B cell (primary cell): ENCODE data around the gene GADD45B. TPM values are rescaled to one million over a fixed set of nuclear protein-coding genes. Genes with fewer than 3 reads are reported as not detected.

Experiments
- ATAC-seq: fragments of 200-7000 bp; cut with Tn5 transposase; one replicate; pipeline ENCODE4 v1.10.0; 2021; ENCODE audit warnings: low read depth, mild to moderate bottlenecking, moderate number of reproducible peaks, moderate library complexity
- CTCF ChIA-PET: fragments of 350-600 bp; sonication (Branson Sonifier 250); formaldehyde crosslinking; loops from one replicate; lab custom pipeline; 2021; ENCODE audit warnings: antibody characterized with exemption, inconsistent platforms; lab: Charles Lee
- POLR2A ChIA-PET: fragments of 350-600 bp; sonication (Branson Sonifier 250); formaldehyde crosslinking; loops from one replicate; lab custom pipeline; 2021; ENCODE audit warnings: antibody characterized with exemption; lab: Charles Lee
- DNase-seq: peaks from one replicate; pipeline ENCODE4 v3.0.0; 2013
- H2AFZ ChIP-seq: 2 replicates; pipeline ENCODE4 v1.6.1; 2012; ENCODE audit warnings: mild to moderate bottlenecking, low read depth, low read length; ENCODE audit not compliant: insufficient read depth, poor library complexity, severe bottlenecking
- H3K27ac ChIP-seq, 2 donors: 1 replicate in 1 of 2; 2 replicates in 1 of 2; pipeline ENCODE4 v1.5.1; 2012 to 2013; ENCODE audit warnings: low read length in 2 of 2, mild to moderate bottlenecking in 2 of 2, moderate library complexity in 1 of 2
- H3K27me3 ChIP-seq, 4 experiments: fragments of 200-600 bp in 1 of 4; sonication (generic) in 1 of 4; replicated peaks in 1 of 4; 1 replicate in 2 of 4; 2 replicates in 2 of 4; pipeline versions ENCODE4 v1.6.1 to v1.7.0; 2013 to 2016; ENCODE audit warnings: low read length in 3 of 4, mild to moderate bottlenecking in 2 of 4, mixed read lengths in 1 of 4, moderate library complexity in 1 of 4; ENCODE audit not compliant: insufficient read depth in 4 of 4, control insufficient read depth in 3 of 4; ENCODE audit errors: control extremely low read depth in 1 of 4
- H3K36me3 ChIP-seq, 2 experiments: replicated peaks in 1 of 2; 1 replicate in 1 of 2; 2 replicates in 1 of 2; pipeline versions ENCODE4 v1.6.1 to v1.7.1; 2013; ENCODE audit warnings: low read length in 1 of 2; ENCODE audit not compliant: insufficient read depth in 2 of 2, control insufficient read depth in 1 of 2; ENCODE audit errors: control extremely low read depth in 1 of 2, extremely low read depth in 1 of 2
- H3K4me1 ChIP-seq, 2 donors: fragments of 200-600 bp in 1 of 2; sonication (generic) in 1 of 2; 1 replicate in 1 of 2; 2 replicates in 1 of 2; pipeline versions ENCODE4 v1.5.1 to v1.6.1; 2013 to 2017; ENCODE audit warnings: low read length in 2 of 2; ENCODE audit not compliant: control insufficient read depth in 2 of 2, insufficient read depth in 2 of 2
- H3K4me2 ChIP-seq: replicated peaks from 2 replicates; pipeline ENCODE3; 2012; ENCODE audit warnings: mild to moderate bottlenecking, low read depth, low read length; ENCODE audit not compliant: poor library complexity, severe bottlenecking
- H3K4me3 ChIP-seq, 5 experiments: fragments of 200-600 bp in 1 of 5; sonication (generic) in 1 of 5; 1 replicate in 3 of 5; 2 replicates in 2 of 5; pipeline versions ENCODE4 v1.5.1 to v1.7.0; 2011 to 2016; ENCODE audit warnings: low read length in 4 of 5, mild to moderate bottlenecking in 4 of 5, low read depth in 2 of 5, control low read depth in 1 of 5, moderate library complexity in 1 of 5; ENCODE audit not compliant: insufficient read depth in 1 of 5; ENCODE audit errors: control extremely low read depth in 1 of 5, extremely low read depth in 1 of 5
- H3K79me2 ChIP-seq: fragments of 200-600 bp; sonication (generic); one replicate; pipeline ENCODE4 v1.6.0; 2016; ENCODE audit warnings: low read length; ENCODE audit not compliant: control insufficient read depth, insufficient read depth
- H3K9ac ChIP-seq: fragments of 200-600 bp; sonication (generic); 2 replicates; pipeline ENCODE4 v1.6.1; 2017; ENCODE audit warnings: mild to moderate bottlenecking, low read length, moderate library complexity
- H3K9me3 ChIP-seq, 3 donors: one replicate each; pipeline versions ENCODE4 v1.6.1 to v1.7.1; 2013; ENCODE audit warnings: low read length in 2 of 3; ENCODE audit not compliant: control insufficient read depth in 2 of 3, insufficient read depth in 1 of 3; ENCODE audit errors: control extremely low read depth in 1 of 3
- H4K20me1 ChIP-seq: 2 replicates; pipeline ENCODE4 v1.6.0; 2012; ENCODE audit warnings: mild to moderate bottlenecking, low read length; ENCODE audit not compliant: insufficient read depth, control insufficient read depth, poor library complexity, severe bottlenecking
- H3K27ac Mint-ChIP-seq: one replicate; pipeline ENCODE4 v1.8.0; 2021; ENCODE audit warnings: mixed read lengths
- H3K27me3 Mint-ChIP-seq: one replicate; pipeline ENCODE4 v1.8.0; 2021; ENCODE audit warnings: mixed read lengths
- H3K4me1 Mint-ChIP-seq: one replicate; pipeline ENCODE4 v1.8.0; 2021; ENCODE audit warnings: mixed read lengths
- H3K4me3 Mint-ChIP-seq: one replicate; pipeline ENCODE4 v1.8.0; 2021; ENCODE audit warnings: mixed read lengths
- H3K9me3 Mint-ChIP-seq: one replicate; pipeline ENCODE4 v1.8.0; 2022; ENCODE audit warnings: mixed read lengths; ENCODE audit not compliant: insufficient read depth
- CTCF ChIP-seq: fragments of 200-600 bp; IDR thresholded peaks from one replicate; pipeline ENCODE4 v1.8.0; 2022; ENCODE audit warnings: antibody characterized with exemption, mild to moderate bottlenecking
- EZH2 ChIP-seq: IDR thresholded peaks from 2 replicates; pipeline ENCODE4 v1.6.1; 2012; ENCODE audit warnings: borderline replicate concordance, low read depth, mild to moderate bottlenecking, moderate library complexity, low read length; ENCODE audit not compliant: insufficient read depth, poor library complexity, severe bottlenecking
- WGBS: methylation state at CpG from one replicate; pipeline ENCODE4 v1.1.5; 2013; ENCODE audit warnings: missing lambda C conversion rate; ENCODE audit not compliant: insufficient coverage; 5-methylcytosine and 5-hydroxymethylcytosine counted together
- intact Hi-C: fragments of 100-400 bp; cut with micrococcal nuclease; formaldehyde crosslinking; loops from one replicate; pipeline ENCODE4 v1.10.0; 2022
- polyA plus RNA-seq: library from polyadenylated mRNA; depleted of rRNA; stranded (reverse); fragments of >200 nt; gene quantifications from 2 replicates; pipeline ENCODE4 v1.2.3, GENCODE V29; 2012
- total RNA-seq, 2 donors: library from RNA; stranded (reverse); fragments of 120-200 nt in 1 of 2; gene quantifications; 1 replicate in 1 of 2; 2 replicates in 1 of 2; pipeline versions ENCODE4 v1.2.3 to v1.2.4, GENCODE V29; 2013 to 2022

GADD45B gene
- total and polyA plus RNA-seq, 2 donors (not counting 1 experiment from before 2014, with no cell fraction given) = 166 to 215 TPM

- H3K27ac Mint-ChIP-seq = no peak overlapping the region
- no peak overlapping the region for H3K4me2 ChIP-seq
- no peak for ATAC-seq
These were observed 46.9 kb upstream of the GADD45B start for GRCh38 chr19:2428756-2429711.

More at GRCh38 chr19:2428756-2429711, 46.9 kb upstream of the GADD45B start:
- WGBS = 93% methylated on average over 29 of the region's 37 CpGs
- Histone ChIP-seq H3K9ac (no peak overlapping the region), H3K9me3 (no peaks in the 10 kb centered on the region), H2AFZ (no peak overlapping the region), H3K27me3 (no peaks in the 10 kb centered on the region), H4K20me1 (peaks cover 21% of the 10 kb centered on the region), H3K4me1 (peaks cover 15 to 21% of the 10 kb centered on the region in 2 donors), H3K4me3 (no peak overlapping the region), H3K27ac (no peak overlapping the region), H3K79me2 (peaks cover 25% of the 10 kb centered on the region), H3K36me3 (peaks cover 0 to 12% of the 10 kb centered on the region in 2 experiments)
- H3K4me3 Mint-ChIP-seq = no peak overlapping the region
- H3K27me3 Mint-ChIP-seq = no peaks in the 10 kb centered on the region
- DNase-seq = no peak
- TF ChIP-seq CTCF (no peak), EZH2 (no peak)
- H3K9me3 Mint-ChIP-seq = no peaks in the 10 kb centered on the region
- intact Hi-C loops = loop anchor here (5.0 kb wide), 1 partner anchor 617 kb away; the partner anchor contains the start of gene ATP8B3
- H3K4me1 Mint-ChIP-seq = peaks cover 11% of the 10 kb centered on the region
- POLR2A ChIA-PET = interaction anchor here (0.6 to 1.1 kb wide), 4 partner anchors 25 to 410 kb away, joined by 3 to 5 read pairs (median 4); no protein-coding TSS in a partner anchor
- CTCF ChIA-PET = interaction anchor here (1.4 kb wide), 1 partner anchor 97 kb away, joined by 3 read pairs; no protein-coding TSS in a partner anchor
